Epidermal melanocyte (primary cell): Measurements from ENCODE around the gene STYXL1.

ENCODE experiments used
- DNase-seq: peaks from one replicate; pipeline ENCODE4 v3.0.0; 2011; ENCODE audit warnings: low spot score; ENCODE audit not compliant: insufficient read length

Gene STYXL1

DNA sequence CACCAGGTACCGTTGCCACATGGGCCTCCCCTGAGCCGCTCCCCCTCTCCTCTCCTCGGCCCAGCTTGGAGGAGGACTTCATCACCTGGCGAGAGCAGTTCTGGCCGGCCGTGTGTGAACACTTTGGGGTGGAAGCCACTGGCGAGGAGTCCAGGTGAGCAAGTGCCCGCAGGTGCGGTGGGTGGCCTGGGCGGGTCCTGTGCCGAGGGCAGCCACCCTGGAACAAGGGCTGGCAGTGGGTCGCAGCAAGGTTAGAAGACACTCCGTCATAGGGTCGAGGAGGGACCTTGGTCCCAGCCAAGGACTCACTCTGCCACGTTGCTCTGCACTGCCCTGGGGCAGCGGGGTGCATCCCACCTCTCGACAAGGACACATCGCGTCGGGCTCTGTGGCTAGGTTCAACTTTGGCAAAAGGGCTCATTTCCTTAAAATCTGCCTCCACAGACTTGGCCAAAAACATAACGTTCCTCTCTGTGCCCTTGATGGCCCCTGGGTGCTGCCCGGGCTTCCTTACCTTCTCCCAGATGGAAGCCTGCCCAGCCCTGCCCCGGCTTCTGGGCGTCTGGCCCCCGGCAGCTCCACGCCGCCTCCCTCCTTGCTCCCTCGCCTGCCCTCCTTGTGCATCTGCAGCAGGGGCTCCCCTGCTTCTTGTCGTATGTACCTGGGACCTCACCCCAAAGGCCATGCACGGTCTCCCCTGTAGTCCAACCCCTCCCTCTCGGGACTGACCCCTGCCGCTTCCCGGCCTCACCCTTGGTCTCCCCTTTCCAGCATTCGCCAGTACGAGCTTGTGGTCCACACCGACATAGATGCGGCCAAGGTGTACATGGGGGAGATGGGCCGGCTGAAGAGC is 66.1 kb downstream of the STYXL1 start:
- no peak for DNase-seq

DNA sequence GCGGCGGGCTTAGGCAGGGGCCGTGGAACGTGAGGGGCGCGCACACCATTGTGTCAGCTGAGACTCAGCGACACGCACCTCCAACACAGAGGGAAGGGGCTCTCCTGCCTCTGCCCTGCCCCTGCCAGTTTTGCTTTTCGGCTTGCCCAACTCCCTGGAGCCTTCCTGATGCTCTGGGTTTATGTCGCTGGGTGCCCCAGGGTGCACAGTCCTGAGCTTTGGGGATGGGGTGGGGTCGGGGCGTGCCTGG is 66.7 kb downstream of the STYXL1 start:
- DNase-seq = no peak

GRCh38 chr7:75980430-75981202 is 67.2 kb downstream of the STYXL1 start:
- no peak for DNase-seq

DNA sequence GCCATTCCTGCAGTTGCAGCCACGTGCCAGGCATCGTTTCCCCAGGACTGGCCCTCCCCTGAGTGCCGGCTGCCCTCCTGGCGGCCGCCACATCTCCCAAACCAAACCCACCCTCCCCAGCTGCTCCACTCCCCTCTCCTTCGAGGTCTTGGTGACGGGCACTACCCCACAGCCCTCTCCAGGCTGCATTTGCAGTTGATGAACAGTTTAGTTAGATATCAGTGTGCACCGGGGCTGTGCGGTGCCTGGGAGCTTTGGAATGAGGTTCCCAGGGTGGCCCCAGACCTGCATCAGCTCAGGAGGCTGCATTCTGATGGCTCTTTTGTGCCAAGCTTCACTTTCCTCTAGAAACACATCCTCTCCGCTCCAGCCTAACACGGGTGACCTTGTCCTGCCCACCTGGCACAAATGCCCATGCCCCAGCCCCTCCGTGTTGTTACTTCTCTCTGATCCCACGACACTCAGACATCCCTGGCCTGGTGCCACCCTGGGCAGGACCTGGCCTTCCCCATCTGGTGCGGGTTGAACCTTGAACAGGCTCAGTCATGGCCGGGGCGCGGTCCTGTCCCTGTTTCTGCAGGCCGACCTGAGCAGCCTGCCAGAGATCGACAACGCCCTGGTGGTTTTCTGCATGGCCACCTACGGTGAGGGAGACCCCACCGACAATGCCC is 67.9 kb downstream of the STYXL1 start:
- no peak for DNase-seq

DNA sequence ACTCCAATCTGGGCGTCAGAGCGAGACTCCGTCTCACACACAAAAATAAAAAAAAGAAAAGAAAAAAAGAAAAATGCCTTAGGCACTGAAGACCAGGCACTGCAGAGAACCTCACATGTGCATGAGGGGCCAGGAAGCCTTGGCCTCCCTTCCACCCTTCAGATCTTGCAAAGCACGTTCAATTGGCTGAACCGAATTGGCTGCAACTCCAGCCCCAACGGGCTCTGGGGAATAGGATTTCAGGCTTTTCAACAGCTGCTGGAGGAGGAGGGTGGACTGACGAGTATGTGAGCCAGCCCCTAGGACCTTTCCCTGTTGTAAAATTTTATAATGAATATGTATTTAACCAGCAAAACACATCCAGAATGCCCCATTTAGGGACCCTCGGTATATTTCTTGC is 70.1 kb downstream of the STYXL1 start:
- no peak for DNase-seq

GRCh38 chr7:75971961-75972763 is 75.6 kb downstream of the STYXL1 start:
- DNase-seq = no peak

DNA sequence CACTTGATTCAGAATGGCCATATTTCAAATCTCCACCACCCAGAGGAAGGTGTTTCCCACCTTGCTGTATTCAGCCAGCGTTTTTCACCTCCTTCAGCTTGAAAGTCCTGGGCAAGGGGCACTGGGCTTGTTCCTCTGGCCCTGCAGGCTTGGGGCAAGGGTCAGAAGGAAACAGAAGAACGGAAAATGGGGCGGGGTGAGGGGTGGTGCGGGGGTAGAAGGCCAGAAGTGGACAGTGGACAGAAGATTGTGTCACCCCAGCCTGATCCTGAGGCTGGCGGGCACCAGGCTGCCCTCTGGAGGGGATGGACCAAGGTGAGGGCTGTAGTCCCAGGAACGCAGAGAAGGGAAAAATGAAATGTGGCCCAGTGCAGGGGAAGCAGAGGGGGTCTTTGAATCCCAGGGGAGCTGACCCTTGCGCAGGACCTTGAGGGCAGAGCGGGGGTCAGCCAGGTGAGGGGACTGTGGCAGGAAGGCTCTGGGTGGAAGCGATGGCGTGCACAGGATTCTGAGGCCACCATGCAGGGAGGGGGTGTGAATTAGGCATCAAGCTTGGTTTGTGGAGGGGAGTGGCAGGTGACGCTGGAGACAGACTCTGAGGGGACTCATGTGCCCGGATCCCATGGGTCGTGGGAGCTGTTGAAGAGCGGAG is 76.4 kb downstream of the STYXL1 start:
- DNase-seq = no peak

GRCh38 chr7:75969704-75970498 is 77.9 kb downstream of the STYXL1 start:
- DNase-seq = no peak

GRCh38 chr7:75969182-75969581 is 78.6 kb downstream of the STYXL1 start:
- DNase-seq = no peak

DNA sequence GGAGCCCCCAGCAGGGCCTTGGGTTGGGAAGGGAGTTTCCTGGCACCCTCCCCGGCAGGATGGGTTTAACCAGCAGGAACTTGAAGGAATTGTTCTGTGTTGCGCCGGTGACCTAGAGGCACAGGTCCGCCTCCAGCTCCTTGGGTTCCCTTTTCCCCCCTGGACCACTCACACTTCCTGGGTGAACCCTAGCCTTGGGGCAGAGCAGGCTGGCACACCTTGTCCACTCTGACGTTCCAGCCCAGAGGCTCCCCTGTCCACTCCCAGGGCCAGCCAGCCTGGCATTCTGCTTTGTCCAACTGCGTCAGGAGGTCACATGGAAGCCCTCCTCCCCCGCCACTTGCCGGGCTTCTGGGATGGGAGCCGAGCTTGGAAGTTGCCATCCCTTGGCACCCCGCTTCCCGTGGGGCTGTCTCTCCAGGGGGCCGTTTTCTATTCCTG is 79.2 kb downstream of the STYXL1 start:
- no peak for DNase-seq

- DNase-seq = no peak
Observed at GRCh38 chr7:75968012-75968411, 79.8 kb downstream of the STYXL1 start.

DNA sequence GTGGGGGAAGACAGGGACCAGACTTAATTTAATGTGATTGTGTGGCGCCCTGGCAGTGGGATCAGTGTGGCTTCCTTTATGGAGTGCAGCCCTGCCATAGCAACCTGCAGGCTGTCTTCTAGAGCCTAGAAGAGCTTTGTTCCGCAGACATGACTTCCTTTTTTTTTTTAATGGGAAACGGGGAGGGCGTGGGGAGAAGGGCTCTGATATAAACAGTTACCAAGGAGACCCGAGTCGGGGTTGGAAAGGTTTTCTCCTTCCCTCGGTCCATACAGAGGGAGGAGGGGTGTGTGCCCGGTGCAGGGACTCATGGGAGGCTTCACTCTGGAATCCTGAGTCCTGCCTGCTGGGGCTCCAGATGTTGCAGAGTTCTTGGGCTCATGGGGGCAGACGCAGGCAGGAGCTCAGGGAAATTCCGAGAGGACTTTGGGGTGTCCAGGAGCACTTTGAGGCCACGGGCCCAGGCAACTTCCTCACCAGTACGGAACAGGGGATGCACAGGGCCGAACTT is 80.3 kb downstream of the STYXL1 start:
- DNase-seq = no peak

GRCh38 chr7:75967055-75967454 is 80.7 kb downstream of the STYXL1 start:
- DNase-seq = no peak

GRCh38 chr7:75966190-75966961 is 81.4 kb downstream of the STYXL1 start:
- DNase-seq = peak; percentile 46

GRCh38 chr7:75965617-75966016 is 82.2 kb downstream of the STYXL1 start:
- DNase-seq = no peak

DNA sequence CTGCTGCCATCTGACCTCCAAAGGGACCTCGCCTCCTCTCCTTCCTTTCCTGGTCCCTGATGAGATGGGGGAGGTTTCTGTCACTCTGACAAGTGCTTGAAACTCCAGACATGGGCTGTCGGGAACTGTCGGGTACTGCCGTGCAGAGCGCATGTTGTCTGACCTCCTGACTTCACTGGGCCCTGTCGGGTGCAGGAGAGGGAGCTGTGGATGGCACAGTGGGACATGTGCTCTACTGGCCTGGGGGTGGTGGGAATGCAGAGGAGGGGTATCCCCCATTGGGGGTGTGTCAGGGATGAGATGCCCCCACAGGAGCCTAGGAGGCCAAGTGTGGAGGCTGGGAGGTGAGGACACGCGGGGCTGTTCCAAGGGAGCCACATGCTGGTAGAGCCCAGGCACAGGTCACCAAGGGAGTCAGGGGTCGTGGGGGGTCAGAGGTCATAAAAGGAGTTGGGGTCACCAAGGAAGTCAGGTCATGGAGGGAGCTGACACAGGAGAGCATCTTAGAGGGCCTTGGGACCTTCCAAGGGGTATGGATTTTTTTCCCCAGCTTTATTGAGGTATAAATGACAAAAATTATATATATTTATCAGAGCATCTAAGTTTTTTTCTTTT is 84.3 kb downstream of the STYXL1 start:
- DNase-seq = no peak

DNA sequence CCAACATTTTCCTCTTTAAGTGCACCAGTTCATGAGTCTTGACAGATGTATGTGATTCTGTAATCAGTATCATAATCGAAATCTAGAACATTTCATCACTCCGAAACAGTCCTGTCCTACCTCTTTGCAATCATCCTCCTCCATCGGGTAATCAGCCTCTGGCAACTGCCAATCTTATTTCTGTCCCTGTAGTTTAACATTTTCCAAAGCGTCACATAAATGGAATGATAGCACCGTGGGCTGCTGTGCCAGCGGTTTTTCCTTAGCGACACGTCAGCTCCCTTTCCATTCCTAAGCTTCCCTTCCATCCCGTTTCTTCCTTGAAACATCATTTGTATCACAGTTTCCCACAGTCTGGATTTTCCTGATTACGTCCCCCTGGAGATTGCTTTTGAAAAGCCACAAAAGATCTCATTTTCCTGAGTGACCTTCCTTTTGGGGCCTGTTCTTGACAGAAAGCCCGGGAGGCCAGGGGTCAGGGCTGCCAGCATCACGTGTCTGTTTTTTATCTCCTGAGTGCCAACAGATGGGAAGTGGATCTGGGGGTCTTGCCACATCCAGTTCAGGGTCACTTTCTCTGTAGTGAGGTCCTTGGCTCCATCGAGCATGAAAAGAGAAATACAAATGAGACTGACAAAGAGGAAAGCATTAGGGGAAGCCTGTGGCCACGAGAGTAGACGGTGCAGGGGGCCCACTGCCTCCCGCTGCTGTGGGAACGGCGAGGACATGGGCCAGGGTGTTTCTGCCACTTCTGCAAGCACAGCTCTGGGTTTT is 85.0 kb downstream of the STYXL1 start:
- DNase-seq = no peak

GRCh38 chr7:75961218-75961617 is 86.6 kb downstream of the STYXL1 start:
- DNase-seq = no peak
